ENCODE results near the gene CSN2. TPM values are rescaled to one million over a fixed set of nuclear protein-coding genes. Genes with fewer than 3 reads are reported as not detected.

Gene CSN2
- total and polyA plus RNA-seq, 2 of the 8 experiments (the other 6 are each of a cell fraction or from before 2014, with no cell fraction given) = not detected

- no peaks in the 10 kb centered on the region; a peak in 1 of 4 replicates for H3K9me3 ChIP-seq (ENCODE audit: insufficient read depth in 2 of 2, low read depth in 1 of 2, low read length in 1 of 2)
- no peaks in the 10 kb centered on the region for H3K4me1 ChIP-seq (replicated peaks in 1 of 4; ENCODE audit: control insufficient read depth in 3 of 4, insufficient read depth in 4 of 4, low read length in 3 of 4)
- no peak overlapping the region for H2BK20ac ChIP-seq (ENCODE audit: low read length)
- H3K4me3 ChIP-seq (ENCODE audit: extremely low read depth in 1 of 4, insufficient read depth in 2 of 4, low read depth in 3 of 4, low read length in 4 of 4) = no peak overlapping the region
- H3K56ac ChIP-seq (replicated peaks; ENCODE audit: insufficient read length, low read depth, low read length) = no peak overlapping the region
- 81% methylated on average over 3 of the region's 3 CpGs; no CpG with 5 or more reads in 1 of the 2 experiments for WGBS, 2 experiments (ENCODE audit: extremely low coverage in 1 of 2, insufficient coverage in 1 of 2, insufficient read length in 1 of 2, insufficient replicate concordance in 2 of 2, low coverage in 1 of 2, low lambda C conversion rate in 2 of 2, missing lambda C conversion rate in 1 of 2)
- no peak overlapping the region for H3K4ac ChIP-seq (replicated peaks; ENCODE audit: insufficient read length, low read depth, low read length)
- no peak overlapping the region for H2AK5ac ChIP-seq (ENCODE audit: low read depth, low read length)
- no peaks in the 10 kb centered on the region for H3K36me3 ChIP-seq (ENCODE audit: control insufficient read depth in 2 of 4, insufficient read depth in 4 of 4, low read length in 3 of 4)
- H4K8ac ChIP-seq (ENCODE audit: extremely low read depth, insufficient read depth, low read length) = no peak overlapping the region
- H4K20me1 ChIP-seq (replicated peaks in 1 of 2; ENCODE audit: control insufficient read depth in 1 of 2, insufficient read depth in 2 of 2, low read length in 2 of 2) = no peaks in the 10 kb centered on the region
- DNase-seq (ENCODE audit: low read depth in 1 of 2, low spot score in 2 of 2) (no peak), FAIRE-seq (no peak)
- no peak overlapping the region for H3K9ac ChIP-seq (replicated peaks in 1 of 4; ENCODE audit: extremely low read depth in 1 of 4, low read depth in 3 of 4, low read length in 3 of 4)
- H3K79me1 ChIP-seq (ENCODE audit: low read depth, low read length) = no peaks in the 10 kb centered on the region
- no peak overlapping the region for H3K18ac ChIP-seq (ENCODE audit: extremely low read depth, low read length)
- no peak overlapping the region for H2AFZ ChIP-seq (ENCODE audit: low read length)
- H2BK15ac ChIP-seq (ENCODE audit: low read length) = no peak overlapping the region
- no peak overlapping the region for H2BK5ac ChIP-seq (ENCODE audit: low read depth, low read length)
- no peak overlapping the region for H3K14ac ChIP-seq (ENCODE audit: insufficient read length)
- POLR2A ChIA-PET (ENCODE audit: partially characterized antibody) = no interaction called here
- CTCF ChIA-PET (ENCODE audit: partially characterized antibody) = no interaction called here
- H2BK120ac ChIP-seq (replicated peaks; ENCODE audit: low read depth, low read length) = no peak overlapping the region
- no peak overlapping the region for H3K4me2 ChIP-seq (ENCODE audit: insufficient read depth in 1 of 2, low read depth in 2 of 2, low read length in 2 of 2)
- H4K5ac ChIP-seq (ENCODE audit: insufficient read length, low read depth, low read length) = no peak overlapping the region
- no peak overlapping the region for H3K23ac ChIP-seq (ENCODE audit: insufficient read length)
- no peaks in the 10 kb centered on the region for H3K23me2 ChIP-seq (ENCODE audit: low read depth, low read length)
- no peaks in the 10 kb centered on the region for H3K27me3 ChIP-seq (replicated peaks in 1 of 4; ENCODE audit: control insufficient read depth in 3 of 4, extremely low read depth in 1 of 4, insufficient read depth in 3 of 4, low read length in 3 of 4)
- H3K27ac ChIP-seq (ENCODE audit: low read depth, low read length) = no peak overlapping the region
- no peak overlapping the region for H4K91ac ChIP-seq (replicated peaks; ENCODE audit: insufficient read length, low read length)
- no peaks in the 10 kb centered on the region for H3K79me2 ChIP-seq (ENCODE audit: control insufficient read depth in 1 of 2, insufficient read depth in 2 of 2, low read length in 2 of 2)
- no peak overlapping the region for H2BK12ac ChIP-seq (ENCODE audit: low read depth, low read length)
- TF ChIP-seq RXRA (IDR thresholded peaks at IDR 0.05; ENCODE audit: insufficient read depth, low read depth, low read length) = no peak
- TF ChIP-seq, protein P1, sequence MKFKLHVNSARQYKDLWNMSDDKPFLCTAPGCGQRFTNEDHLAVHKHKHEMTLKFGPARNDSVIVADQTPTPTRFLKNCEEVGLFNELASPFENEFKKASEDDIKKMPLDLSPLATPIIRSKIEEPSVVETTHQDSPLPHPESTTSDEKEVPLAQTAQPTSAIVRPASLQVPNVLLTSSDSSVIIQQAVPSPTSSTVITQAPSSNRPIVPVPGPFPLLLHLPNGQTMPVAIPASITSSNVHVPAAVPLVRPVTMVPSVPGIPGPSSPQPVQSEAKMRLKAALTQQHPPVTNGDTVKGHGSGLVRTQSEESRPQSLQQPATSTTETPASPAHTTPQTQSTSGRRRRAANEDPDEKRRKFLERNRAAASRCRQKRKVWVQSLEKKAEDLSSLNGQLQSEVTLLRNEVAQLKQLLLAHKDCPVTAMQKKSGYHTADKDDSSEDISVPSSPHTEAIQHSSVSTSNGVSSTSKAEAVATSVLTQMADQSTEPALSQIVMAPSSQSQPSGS (IDR thresholded peaks at IDR 0.05; ENCODE audit: low read length) = no peak
- no peak for TF ChIP-seq CREB1 (IDR thresholded peaks at IDR 0.05)
- no peak for TF ChIP-seq KDM4A (IDR thresholded peaks at IDR 0.05; ENCODE audit: low read depth, low read length, severe bottlenecking)
- no peak for TF ChIP-seq CTCF (IDR thresholded peaks at IDR 0.05; ENCODE audit: control extremely low read depth in 1 of 3, insufficient read depth in 1 of 3, low read depth in 1 of 3, low read length in 3 of 3)
- TF ChIP-seq, protein P2, sequence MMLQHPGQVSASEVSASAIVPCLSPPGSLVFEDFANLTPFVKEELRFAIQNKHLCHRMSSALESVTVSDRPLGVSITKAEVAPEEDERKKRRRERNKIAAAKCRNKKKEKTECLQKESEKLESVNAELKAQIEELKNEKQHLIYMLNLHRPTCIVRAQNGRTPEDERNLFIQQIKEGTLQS (IDR thresholded peaks at IDR 0.05; ENCODE audit: insufficient read depth, low read depth, low read length) = no peak
- TF ChIP-seq HDAC2 (IDR thresholded peaks at IDR 0.05; ENCODE audit: borderline replicate concordance in 1 of 2, low read depth in 2 of 2, low read length in 2 of 2) = no peak
- no peak for TF ChIP-seq POLR2A (IDR thresholded peaks at IDR 0.05; ENCODE audit: control extremely low read depth in 1 of 2, low read depth in 2 of 2, low read length in 2 of 2)
- TF ChIP-seq SP1 (IDR thresholded peaks at IDR 0.05; ENCODE audit: low read depth, low read length) = no peak
- no peak for TF ChIP-seq CBX8 (IDR thresholded peaks at IDR 0.05; ENCODE audit: borderline replicate concordance, low read depth, low read length)
Measured at GRCh38 chr4:70008771-70009170, 43.2 kb upstream of the CSN2 start.
